WTC11 (cell line): ENCODE data around the gene LHPP. TPM values are rescaled to one million over a fixed set of nuclear protein-coding genes. Genes with fewer than 3 reads are reported as not detected.

ENCODE experiments used
- ATAC-seq: fragments of 200-7000 bp; cut with Tn5 transposase; 2 replicates; pipeline ENCODE4 v1.10.0; 2021; ENCODE audit warnings: mild to moderate bottlenecking, moderate library complexity
- CTCF ChIA-PET: fragments of 300-600 bp; sonication (Branson Sonifier 250); formaldehyde crosslinking; loops from one replicate; lab custom pipeline; 2021; ENCODE audit warnings: antibody characterized with exemption; lab: Charles Lee
- POLR2A ChIA-PET: fragments of 350-600 bp; sonication (Branson Sonifier 250); formaldehyde crosslinking; loops from one replicate; lab custom pipeline; 2021; ENCODE audit warnings: antibody characterized with exemption; lab: Charles Lee
- DNase-seq: peaks from one replicate; pipeline ENCODE4 v3.0.0; 2021; ENCODE audit warnings: low spot score
- H3K27ac Mint-ChIP-seq: 2 replicates; pipeline ENCODE4 v1.8.0; 2021; ENCODE audit warnings: mixed read lengths
- H3K27me3 Mint-ChIP-seq: 2 replicates; pipeline ENCODE4 v1.8.0; 2021; ENCODE audit warnings: low read depth, mild to moderate bottlenecking, moderate library complexity, mixed read lengths
- H3K36me3 Mint-ChIP-seq: 2 replicates; pipeline ENCODE4 v1.8.0; 2021; ENCODE audit warnings: mixed read lengths
- H3K4me1 Mint-ChIP-seq: 2 replicates; pipeline ENCODE4 v1.8.0; 2022; ENCODE audit warnings: mixed read lengths
- H3K4me3 Mint-ChIP-seq: 2 replicates; pipeline ENCODE4 v1.8.0; 2021; ENCODE audit warnings: mild to moderate bottlenecking, moderate library complexity, mixed read lengths
- H3K9me3 Mint-ChIP-seq: 2 replicates; pipeline ENCODE4 v1.8.0; 2021; ENCODE audit warnings: mixed read lengths
- AR ChIP-seq: fragments of 250-450 bp; sonication (Bioruptor Pico); IDR thresholded peaks from 2 replicates; pipeline ENCODE4 v1.9.0; 2021; ENCODE audit warnings: mild to moderate bottlenecking
- CDX4 ChIP-seq: fragments of 250-450 bp; sonication (Bioruptor Pico); IDR thresholded peaks from 2 replicates; pipeline ENCODE4 v1.9.0; 2021; ENCODE audit warnings: moderate library complexity, mild to moderate bottlenecking, inconsistent platforms, borderline replicate concordance
- GRHL2 ChIP-seq: fragments of 250-450 bp; sonication (Bioruptor Pico); IDR thresholded peaks from 2 replicates; pipeline ENCODE4 v1.8.0; 2022; ENCODE audit warnings: mild to moderate bottlenecking, moderate library complexity; ENCODE audit not compliant: insufficient replicate concordance, severe bottlenecking
- NR2C2 ChIP-seq: sonication (generic); formaldehyde crosslinking; IDR thresholded peaks from 2 replicates; pipeline ENCODE4 v1.8.0; 2022; ENCODE audit warnings: mild to moderate bottlenecking, missing genetic modification reagents
- total RNA-seq: library from RNA; stranded (reverse); gene quantifications from 3 replicates; pipeline ENCODE4 v1.2.3, GENCODE V29; 2021
- TF ChIP-seq, protein P1 (sequence below): fragments of 250-450 bp; sonication (Bioruptor Pico); IDR thresholded peaks from 2 replicates; pipeline ENCODE4 v1.9.0; 2021; ENCODE audit warnings: mild to moderate bottlenecking, borderline replicate concordance

The LHPP gene
- total RNA-seq, 1 experiment from 2014 or later, result 33.2 TPM

DNA sequence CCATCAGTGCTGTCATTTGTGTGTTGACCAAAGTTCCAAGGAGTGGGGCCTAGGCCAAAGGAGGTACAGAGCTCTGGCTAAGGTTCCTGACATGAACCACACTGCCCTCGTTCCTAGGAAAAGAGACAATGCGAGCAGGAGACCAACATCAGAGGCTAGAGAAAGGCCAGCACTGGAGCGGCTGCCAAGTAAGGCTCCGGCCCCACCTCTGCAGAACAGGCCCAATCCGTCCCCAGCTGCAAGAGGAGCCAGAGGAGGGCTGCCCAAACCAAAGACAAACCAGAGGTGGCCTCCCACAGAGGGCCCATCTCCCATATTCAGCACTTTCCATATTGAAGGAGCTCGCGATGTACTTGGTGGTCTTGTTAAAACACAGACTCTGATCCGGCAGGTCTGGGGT is 201.6 kb downstream of the LHPP start:
- ChIA-PET POLR2A (no interaction called here), CTCF (interaction anchor here (1.0 kb wide), 1 partner anchor 8 kb away, joined by 4 read pairs; no protein-coding TSS in a partner anchor)
- Mint-ChIP-seq H3K27ac (peak overlapping the region; percentile 32; the same call in 1 of the 2 replicates), H3K27me3 (no peaks in the 10 kb centered on the region), H3K4me1 (peaks cover 8% of the 10 kb centered on the region), H3K4me3 (no peak overlapping the region), H3K9me3 (no peaks in the 10 kb centered on the region), H3K36me3 (no peaks in the 10 kb centered on the region)
- TF ChIP-seq, protein P1, sequence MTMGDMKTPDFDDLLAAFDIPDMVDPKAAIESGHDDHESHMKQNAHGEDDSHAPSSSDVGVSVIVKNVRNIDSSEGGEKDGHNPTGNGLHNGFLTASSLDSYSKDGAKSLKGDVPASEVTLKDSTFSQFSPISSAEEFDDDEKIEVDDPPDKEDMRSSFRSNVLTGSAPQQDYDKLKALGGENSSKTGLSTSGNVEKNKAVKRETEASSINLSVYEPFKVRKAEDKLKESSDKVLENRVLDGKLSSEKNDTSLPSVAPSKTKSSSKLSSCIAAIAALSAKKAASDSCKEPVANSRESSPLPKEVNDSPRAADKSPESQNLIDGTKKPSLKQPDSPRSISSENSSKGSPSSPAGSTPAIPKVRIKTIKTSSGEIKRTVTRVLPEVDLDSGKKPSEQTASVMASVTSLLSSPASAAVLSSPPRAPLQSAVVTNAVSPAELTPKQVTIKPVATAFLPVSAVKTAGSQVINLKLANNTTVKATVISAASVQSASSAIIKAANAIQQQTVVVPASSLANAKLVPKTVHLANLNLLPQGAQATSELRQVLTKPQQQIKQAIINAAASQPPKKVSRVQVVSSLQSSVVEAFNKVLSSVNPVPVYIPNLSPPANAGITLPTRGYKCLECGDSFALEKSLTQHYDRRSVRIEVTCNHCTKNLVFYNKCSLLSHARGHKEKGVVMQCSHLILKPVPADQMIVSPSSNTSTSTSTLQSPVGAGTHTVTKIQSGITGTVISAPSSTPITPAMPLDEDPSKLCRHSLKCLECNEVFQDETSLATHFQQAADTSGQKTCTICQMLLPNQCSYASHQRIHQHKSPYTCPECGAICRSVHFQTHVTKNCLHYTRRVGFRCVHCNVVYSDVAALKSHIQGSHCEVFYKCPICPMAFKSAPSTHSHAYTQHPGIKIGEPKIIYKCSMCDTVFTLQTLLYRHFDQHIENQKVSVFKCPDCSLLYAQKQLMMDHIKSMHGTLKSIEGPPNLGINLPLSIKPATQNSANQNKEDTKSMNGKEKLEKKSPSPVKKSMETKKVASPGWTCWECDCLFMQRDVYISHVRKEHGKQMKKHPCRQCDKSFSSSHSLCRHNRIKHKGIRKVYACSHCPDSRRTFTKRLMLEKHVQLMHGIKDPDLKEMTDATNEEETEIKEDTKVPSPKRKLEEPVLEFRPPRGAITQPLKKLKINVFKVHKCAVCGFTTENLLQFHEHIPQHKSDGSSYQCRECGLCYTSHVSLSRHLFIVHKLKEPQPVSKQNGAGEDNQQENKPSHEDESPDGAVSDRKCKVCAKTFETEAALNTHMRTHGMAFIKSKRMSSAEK (CRISPR knock-in tag), result no peak
- no peak for TF ChIP-seq NR2C2 (CRISPR knock-in tag)
- no peak for TF ChIP-seq AR (CRISPR knock-in tag)
- no peak for TF ChIP-seq CDX4 (CRISPR knock-in tag)
- no peak for TF ChIP-seq GRHL2
- DNase-seq (no peak), ATAC-seq (no peak)

Other genes with a start within 250 kb of the LHPP start
- 96.1 to 117 TPM (median 97.4 TPM) in 3 replicates for gene OAT, start 42.9 kb upstream of the LHPP start, total RNA-seq
- 30.8 to 57.7 TPM (median 31.0 TPM) in 3 replicates for gene NKX1-2, start 11.8 kb upstream of the LHPP start, total RNA-seq